AG10803 (cell line): ENCODE measurements around the gene COPS7B.
"Not testable (repeated sequence)": the region's sequence is repeated elsewhere in the genome, so short reads cannot be mapped to it uniquely, and the experiment has no call there.

ENCODE experiments used
- DNase-seq: peaks from one replicate; pipeline ENCODE4 v3.0.0; 2010; ENCODE audit warnings: low read depth
- H3K4me3 ChIP-seq: 2 replicates; pipeline ENCODE4 v1.5.1; 2011; ENCODE audit warnings: mild to moderate bottlenecking, low read length, control low read depth
- CTCF ChIP-seq: conservative IDR thresholded peaks from 2 replicates; pipeline ENCODE4 v1.5.1; 2011; ENCODE audit warnings: mild to moderate bottlenecking, low read length, control low read depth, inconsistent platforms

COPS7B gene

GRCh38 chr2:231786177-231786916 lies at the start of gene COPS7B:
TSS of gene COPS7B (plus strand) at chr2:231786445. CDS start at chr2:231788571, 2,126 bp downstream.
- peak; percentile 77 for DNase-seq
- peak within 1 kb of the TSS; percentile 71 for H3K4me3 ChIP-seq
- TF ChIP-seq CTCF, result peak; percentile 55

GRCh38 chr2:231737761-231738160 lies 48.5 kb upstream of the COPS7B start:
- no peak overlapping the region for H3K4me3 ChIP-seq
- no peak for DNase-seq
- TF ChIP-seq CTCF, result no peak

- TF ChIP-seq CTCF, result no peak
- no peak for DNase-seq
- no peak overlapping the region for H3K4me3 ChIP-seq
Observed at GRCh38 chr2:231743376-231744116, 42.7 kb upstream of the COPS7B start.

- TF ChIP-seq CTCF, result no peak
- no peak overlapping the region for H3K4me3 ChIP-seq
- DNase-seq, result no peak
Observed at GRCh38 chr2:231745303-231746038, 40.8 kb upstream of the COPS7B start.

- not testable (repeated sequence) for DNase-seq, H3K4me3 ChIP-seq
Observed at GRCh38 chr2:231748153-231748896, 37.9 kb upstream of the COPS7B start.

GRCh38 chr2:231749016-231749415 lies 37.2 kb upstream of the COPS7B start:
- not testable (repeated sequence) for DNase-seq, H3K4me3 ChIP-seq

- no peak for DNase-seq
- H3K4me3 ChIP-seq, result no peak overlapping the region
- TF ChIP-seq CTCF, result no peak
Observed at GRCh38 chr2:231751042-231751815, 35.0 kb upstream of the COPS7B start.
